Left colon (tissue), 2 donors: ENCODE results near the gene DCAF5. TPM values are rescaled to one million over a fixed set of nuclear protein-coding genes. Genes with fewer than 3 reads are reported as not detected.

Experiments used
- ATAC-seq: fragments of 200-7000 bp; cut with Tn5 transposase; one replicate; pipeline ENCODE4 v1.9.1; 2020; ENCODE audit warnings: mild to moderate bottlenecking, moderate library complexity
- DNase-seq, 2 donors: peaks; one replicate each; pipeline ENCODE4 v3.0.0-alpha.2; 2020
- intact Hi-C, 2 donors: fragments of 100-400 bp; cut with DNase I in 1 of 2; cut with micrococcal nuclease in 1 of 2; formaldehyde crosslinking; loops; one replicate each; pipeline versions ENCODE4 v1.11.2 to v1.14.0; 2022; cut with DNase I, micrococcal nuclease
- total RNA-seq, 2 donors: library from RNA; stranded (reverse); fragmentation: NEBNext Ultra II Directional; extraction: Animal tissue kit (Norgen Biotek cat#: 25700); gene quantifications; one replicate each; pipeline ENCODE4 v1.2.1, GENCODE V29; 2021
- donor health status: DM: no; HTN: no; CAD: no.
- donor health status: DM: yes; HTN: yes; CAD: no.

The DCAF5 gene
- total RNA-seq, 2 donors from 2014 or later = 38.6 to 42.3 TPM

DNA sequence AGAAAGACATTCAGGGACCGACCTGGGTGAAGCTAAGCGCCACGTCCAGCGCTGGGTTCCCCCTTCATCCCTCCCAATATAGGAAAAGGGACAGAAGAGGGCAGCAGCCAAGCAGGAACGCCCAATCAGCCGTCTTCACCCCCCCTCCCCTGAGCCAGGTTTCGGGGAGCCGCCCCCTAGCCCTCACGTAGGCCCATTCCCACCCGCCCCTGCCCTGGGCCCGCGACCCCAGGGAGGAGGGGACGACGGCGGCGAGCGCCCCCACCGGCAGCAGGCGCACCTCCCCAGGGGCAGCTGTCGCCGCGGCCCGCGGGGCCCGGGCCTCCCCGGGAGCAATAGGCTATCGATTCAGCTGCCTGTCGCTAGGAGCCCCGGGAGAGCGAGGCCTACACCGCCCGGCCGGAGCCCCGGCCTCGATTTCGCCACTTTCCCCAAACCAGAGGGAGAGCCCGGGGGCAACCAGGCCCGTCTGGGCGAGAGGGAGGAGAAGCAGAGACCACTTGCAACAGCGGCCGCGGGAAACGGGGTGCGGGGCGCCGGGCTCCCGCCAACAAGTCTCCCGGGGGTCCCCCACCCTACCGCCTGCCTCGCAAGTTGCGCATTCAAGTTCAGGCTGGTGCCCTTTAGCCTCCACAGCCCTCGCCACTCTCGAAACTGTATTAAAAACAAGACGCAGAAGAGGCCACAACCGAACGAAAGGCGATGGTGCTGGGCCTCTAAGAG, 1.3 kb downstream of the DCAF5 start:
- intact Hi-C loops = no loop called here
- peak; percentile 74 for ATAC-seq
- peak; percentile 77 to 79 for DNase-seq

DNA sequence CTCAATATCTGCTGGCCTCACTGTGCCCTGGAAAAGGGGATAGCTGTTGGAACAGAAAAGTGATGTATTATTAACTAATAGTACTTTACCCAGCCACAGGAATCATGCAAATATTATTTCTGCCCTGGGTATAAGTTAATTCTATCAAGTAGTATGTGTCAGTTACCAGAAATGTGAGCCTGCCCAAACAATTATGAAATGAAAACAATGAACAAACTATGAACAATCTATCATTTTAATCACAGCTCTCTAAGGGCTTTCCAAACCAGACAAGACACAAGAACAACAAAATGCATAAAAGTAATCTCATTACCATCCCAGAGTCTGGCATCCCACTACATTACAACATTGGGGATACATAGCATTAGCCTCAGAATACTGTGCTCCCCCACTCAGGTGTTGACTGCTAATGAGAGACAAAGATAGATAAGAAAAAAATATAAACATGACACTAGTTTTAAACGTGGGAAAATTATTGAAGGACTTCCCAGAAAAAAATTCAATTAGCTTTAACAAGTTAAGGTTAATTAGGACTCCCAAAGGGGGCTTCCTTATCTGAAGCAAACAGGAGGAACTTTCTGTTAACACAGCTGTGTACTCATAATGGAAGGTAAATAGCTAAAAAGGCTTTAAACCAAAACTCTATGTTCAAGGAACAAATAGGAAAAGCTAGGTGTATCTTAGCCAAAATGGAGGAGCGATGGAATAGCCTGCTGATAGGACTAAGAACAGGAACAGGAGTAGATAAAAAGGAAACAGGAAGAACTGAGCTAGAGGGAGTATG, 3.3 kb downstream of the DCAF5 start:
- intact Hi-C loops = no loop called here
- ATAC-seq = no peak

DNA sequence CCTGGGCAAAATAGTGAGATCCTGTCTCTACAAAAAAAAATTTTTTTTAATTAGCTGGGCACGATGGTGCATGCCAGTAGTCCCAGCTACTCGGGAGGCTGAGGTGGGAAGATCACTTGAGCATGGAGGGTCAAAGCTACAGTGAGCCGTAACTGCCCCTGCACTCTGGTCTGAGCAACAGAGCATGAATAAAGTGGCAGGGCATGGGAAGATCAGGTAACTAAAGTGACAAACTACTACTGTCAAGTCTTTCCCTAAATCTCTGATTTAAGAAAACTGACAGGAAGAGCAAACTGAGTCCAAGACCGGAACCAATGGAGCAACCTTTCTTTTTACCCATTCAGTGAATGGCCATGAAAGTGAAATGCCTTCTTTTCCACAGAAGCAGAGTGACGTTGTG, 10.8 kb downstream of the DCAF5 start:
- intact Hi-C loops = no loop called here
- DNase-seq (no peak), ATAC-seq (no peak)

More for the DNA sequence above, 3.3 kb downstream of the DCAF5 start:
- DNase-seq = no peak

DNA sequence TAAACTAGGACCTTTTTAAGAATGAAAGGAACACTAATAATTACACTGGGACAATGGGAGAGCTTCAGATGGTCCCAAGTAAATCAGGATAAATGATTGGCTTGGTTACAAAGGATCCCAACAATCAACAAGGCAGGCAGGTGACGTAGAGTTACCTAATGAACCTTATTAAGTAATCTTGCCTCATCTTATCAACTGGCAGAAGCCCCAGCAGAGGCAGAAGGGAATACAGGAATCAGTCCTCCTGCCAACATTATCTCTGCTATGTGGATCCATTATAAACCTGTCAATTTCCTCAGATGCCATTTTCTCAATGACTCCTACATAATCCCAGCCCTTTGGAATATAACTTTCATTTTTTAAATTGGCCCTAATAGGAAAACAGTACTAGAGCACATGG, 11.4 kb downstream of the DCAF5 start:
- no peak for ATAC-seq
- intact Hi-C loops = no loop called here

DNA sequence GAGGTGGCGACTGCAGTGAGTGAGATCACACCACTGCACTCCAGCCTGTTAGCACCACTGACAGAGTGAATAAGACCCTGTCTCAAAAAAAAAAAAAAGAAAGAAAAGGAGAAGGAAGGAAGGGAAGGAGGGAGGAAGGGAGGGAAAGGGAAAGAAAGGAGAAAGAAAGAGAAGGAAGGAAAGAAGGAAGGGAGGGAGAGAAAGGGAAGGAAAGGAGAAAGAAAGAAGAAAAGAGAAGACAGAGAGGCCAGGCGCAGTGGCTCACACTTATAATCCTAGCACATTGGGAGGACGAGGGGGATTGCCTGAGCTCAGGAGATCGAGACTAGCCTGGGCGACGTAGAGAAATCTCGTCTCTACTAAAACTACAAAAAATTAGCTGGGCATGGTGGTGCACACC, 13.2 kb downstream of the DCAF5 start:
- DNase-seq (no peak), ATAC-seq (no peak)
- intact Hi-C loops = no loop called here

More for the DNA sequence above, 11.4 kb downstream of the DCAF5 start:
- DNase-seq = no peak

DNA sequence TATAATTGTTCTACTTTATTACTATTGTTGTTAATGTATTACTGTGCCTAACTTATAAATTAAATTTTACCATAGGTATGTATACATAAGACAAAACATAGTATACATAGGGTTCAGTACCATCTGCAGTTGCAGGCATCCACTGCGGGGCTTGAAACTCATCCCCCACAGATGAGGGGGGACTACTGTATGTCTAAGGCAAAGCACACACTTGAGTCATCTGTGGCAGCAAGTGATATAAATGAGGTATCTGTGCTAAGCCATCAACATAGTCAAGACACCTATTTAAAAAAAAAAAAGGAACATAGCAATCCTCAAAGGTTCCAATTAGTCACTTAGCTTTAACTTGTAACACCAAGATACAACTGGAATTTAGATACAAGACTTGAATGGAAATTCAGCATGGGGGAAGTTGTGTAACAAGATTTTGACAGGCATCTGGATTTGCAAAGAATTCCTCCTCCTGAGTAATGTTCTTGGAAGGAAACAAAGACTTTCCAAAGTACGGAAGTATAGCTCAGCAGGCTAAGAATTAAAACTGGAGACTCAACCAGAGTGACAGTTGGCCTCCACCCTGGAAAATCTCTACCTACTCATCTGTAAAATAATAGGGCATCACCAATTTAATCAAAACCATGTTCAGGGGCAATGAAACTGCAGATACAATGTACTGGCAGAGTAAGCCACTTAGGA, 14.9 kb downstream of the DCAF5 start:
- intact Hi-C loops = no loop called here
- ATAC-seq (no peak), DNase-seq (no peak)

DNA sequence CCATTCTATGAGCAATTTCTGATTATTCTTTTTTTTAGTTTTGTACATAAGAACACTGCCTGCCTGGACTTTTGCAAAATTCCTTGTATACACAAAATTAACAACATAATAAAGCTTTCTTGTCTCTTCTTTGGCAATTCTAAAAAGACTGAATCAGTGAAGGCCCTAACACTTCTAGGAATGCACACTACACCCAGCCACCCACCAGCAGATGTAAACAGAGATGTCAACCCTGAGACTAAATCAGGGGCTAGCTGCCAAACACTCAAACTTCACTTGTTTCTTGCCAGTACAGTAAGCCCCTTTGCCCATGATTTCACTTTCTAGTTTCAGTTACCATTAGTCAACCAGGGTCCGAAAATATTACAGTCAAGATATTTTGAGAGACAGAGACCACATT, 15.5 kb downstream of the DCAF5 start:
- intact Hi-C loops = no loop called here
- DNase-seq = no peak
- ATAC-seq = no peak

DNA sequence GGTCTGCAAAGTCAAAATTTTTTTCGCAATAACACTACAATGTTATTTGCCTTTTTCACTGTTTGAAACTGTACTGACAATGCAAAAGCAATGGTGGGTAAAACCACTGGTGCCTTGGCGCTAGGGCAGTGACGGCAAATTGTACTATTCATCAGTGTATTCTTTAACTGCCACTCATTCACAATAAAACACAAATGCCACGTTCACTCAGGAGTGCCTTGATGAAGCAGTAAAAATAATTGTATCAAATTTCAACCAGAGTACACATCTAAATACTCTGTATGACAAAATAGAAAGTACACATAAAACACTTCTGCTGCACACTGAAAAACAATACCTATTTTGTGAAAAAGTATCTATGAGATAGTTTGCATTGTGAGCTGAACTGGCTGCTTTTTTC, 17.8 kb downstream of the DCAF5 start:
- intact Hi-C loops = no loop called here
- DNase-seq = no peak
- ATAC-seq = no peak

DNA sequence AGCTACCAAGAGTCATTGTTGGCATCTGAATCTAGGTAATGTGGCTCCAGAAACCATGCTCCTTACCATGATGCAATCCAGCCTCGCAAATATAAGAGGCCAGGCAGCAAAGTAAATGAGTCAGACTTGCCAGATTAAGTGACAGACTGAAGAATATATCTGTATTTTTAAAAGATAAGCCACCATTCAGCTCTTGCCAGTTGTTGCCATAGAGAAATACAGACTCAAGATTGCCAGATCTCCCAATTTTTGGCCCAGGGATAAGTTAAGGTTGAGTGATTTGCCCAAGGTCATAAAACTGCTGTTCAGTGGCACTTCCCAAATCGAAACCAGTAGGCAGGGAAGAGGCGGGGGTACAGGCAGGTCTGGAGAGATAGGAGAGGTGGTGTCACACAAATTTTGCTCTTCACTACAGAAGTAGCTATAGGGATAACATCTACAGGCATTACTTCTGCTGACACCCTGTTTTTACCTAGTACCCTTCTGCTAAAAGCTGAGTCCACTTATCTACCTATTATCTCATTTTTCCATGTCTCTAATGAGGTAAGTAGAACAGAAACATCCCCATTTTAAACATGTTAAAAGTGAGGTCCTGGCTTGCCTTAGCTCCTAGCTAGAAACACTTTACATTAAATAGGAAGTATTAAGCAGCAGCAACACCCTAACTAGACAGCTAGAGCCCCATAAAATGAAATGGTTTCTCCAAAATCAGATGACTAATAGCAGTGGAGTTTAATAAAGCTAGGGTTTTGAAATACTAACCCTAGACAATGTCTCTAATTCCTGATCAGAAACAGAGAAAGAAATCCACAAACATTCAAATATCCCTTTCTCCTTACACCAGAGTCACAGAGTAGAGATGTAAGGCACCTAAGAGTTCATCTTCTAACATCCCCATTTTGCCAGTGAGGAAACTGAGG, 19.5 kb downstream of the DCAF5 start:
- DNase-seq (no peak), ATAC-seq (no peak)
- intact Hi-C loops = no loop called here

DNA sequence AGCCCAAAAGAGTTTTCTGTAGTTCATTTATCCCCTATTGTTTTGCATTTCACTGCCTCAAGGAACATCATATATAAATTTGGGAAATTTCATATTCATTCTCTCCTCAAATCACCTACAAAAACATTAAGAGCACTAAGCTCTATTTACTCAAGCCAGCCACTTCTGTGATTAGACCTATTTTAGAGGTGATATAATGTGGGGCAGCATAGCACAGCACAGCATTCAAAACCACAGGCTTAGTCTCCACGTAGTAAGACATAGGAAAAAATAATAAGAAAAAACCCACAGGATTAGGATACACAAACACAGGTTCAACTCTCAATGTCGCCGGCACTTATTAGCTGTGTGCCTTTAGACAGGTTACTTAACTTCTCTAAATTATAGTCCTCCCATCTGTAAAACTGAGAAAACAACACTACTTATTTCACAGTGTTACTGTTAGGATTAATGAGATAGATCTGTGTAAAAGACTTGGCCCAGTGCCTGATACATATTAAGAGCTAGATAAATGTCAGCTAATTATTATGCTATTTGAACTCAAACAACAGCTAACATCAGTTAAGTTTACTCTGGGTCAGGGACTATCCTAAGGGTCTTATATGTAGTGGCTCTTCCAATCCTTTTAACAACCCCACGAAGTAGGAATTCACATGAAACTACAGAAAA, 20.3 kb downstream of the DCAF5 start:
- DNase-seq (no peak), ATAC-seq (no peak)
- intact Hi-C loops = no loop called here

DNA sequence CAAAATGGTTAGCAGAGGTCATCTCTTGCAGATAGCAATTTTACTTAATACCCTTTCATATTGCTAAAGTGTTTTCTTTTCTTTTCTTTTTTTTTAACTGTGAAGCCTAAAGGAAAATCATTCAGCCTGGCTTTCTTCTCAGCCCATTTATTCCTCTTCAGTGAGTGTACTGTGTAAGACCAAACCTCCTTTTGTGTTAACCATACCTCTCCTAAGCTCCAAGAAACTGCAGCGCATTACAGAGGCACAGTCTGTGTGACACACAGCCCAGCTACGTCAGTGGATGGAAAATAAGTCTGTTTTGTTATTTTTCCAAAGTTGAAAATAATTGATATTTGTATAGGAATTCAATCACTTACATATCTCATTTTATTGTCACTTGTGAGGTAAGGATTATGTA, 21.7 kb downstream of the DCAF5 start:
- ATAC-seq = no peak
- intact Hi-C loops = no loop called here

DNA sequence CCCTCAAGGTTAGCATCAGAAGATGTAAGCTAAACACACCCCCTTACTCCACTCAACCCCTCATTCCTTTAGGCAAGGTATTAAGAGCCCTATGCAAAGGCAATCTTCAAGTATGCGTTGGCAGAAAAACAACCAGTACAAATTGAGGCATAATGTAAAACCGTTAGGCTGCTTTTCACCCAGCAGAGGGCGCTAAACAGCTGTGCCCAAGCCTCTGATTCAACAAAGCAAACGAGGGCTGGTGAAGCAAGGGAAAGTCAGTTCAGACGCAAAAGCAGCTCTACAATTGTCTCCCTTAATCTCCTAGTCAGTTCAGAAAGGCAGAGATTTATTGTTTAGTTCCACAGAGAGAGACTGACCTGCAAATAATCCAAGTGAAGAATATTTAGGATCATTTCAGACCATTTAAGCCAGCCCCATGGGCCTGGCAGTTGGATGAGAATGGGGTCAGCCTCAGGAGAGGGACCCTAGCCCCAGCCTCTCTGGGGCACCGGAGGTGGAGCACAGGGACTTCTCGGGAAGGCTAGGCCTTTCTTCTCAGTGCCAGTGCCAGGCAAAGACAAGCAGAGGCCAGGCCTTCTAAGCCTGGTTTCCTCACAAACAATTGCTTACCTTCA, 23.5 kb downstream of the DCAF5 start:
- peak; percentile 89 for ATAC-seq
- intact Hi-C loops = no loop called here

More for the DNA sequence above, 21.7 kb downstream of the DCAF5 start:
- no peak for DNase-seq

DNA sequence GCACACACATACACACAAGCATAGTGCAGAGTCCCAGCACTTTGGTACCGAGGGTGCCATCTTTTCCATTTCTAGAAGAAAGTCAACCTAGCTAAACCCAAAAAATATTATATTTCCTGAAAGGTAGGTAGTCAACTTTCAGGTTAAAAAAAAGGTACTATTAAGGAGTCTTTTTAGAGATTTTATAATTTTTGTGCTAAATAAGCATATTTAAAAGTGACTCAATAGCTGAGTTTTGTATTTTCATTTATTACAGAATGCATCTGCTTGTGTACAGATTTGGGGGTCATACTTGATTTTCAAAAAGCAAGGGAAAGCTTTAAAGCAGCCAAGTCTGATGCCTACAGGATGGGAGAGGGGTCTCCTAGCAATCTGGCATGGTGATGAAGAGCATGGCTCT, 34.6 kb downstream of the DCAF5 start:
- intact Hi-C loops = no loop called here
- ATAC-seq = no peak
- DNase-seq = no peak

More for the DNA sequence above, 23.5 kb downstream of the DCAF5 start:
- peak; percentile 56 to 72 for DNase-seq

DNA sequence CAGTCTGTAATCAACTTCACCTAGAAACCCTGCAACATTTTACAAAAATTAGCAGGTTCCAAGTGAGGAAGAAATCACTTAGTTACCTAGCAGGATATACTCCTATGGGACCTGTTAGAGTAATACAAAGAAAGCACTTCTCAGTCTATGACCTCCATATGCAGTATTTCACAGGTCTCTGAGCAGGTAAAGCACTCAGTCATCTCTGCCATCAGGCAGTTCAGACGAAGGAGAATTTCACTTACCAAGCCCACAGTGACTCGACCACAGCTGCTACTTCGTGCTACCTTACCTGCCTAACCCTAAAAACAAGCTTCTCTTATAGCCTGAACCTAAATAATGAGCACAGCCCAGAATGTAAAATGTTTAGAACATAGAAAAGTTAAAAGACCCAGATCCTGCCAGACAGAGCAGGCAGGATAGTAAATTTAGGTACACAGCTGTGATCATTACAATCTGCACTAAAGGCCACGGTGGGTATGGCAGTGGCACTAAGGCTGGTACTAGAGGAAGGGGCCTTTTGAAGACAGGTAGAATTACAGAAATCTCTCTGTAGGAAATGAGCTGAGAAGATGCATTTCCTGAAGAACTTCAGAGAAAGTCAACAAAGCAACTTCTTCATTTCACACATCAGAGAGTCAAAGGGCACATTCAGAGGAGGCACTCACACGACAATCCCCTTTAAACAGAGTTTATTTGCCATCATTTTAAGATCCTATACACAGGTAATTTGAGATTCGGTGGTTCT, 35.7 kb downstream of the DCAF5 start:
- intact Hi-C loops = no loop called here
- DNase-seq = no peak

DNA sequence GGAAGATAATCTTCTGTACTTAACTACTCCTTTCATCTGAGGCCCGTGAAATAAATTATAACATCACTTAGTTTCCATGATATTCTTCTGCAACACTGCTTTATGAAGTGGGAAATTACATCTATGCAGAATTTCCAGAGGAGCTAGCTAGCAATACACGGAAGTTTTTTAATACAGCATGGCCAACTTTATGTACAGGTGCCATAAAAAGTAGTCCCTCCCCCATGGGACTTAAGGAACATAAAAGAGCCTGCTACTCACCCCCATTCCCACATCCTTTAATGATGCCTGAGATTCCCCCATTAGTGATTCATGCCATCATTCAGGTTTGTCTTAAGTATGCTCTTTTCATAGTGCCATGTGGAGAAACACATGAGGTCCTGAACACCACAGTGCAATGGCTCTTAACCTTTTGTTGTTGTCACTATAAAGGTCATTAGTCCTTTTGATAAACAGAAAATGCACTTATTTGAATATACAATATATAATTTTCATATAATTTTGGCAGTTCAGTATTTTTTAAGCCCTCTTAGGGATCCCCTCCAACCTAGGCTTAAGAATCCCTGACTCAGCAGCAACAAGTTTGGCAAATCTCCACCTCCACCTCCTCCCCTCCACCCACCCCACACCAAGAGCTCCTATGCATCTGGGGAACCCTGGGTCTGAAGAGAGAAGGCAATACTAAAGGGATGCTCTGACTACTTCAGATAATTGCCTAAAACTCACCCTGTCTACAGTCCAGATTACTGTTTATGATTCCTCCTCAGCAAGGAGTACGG, 37.3 kb downstream of the DCAF5 start:
- intact Hi-C loops = no loop called here
- no peak for DNase-seq
- ATAC-seq = peak; percentile 83

More for the DNA sequence above, 35.7 kb downstream of the DCAF5 start:
- ATAC-seq = no peak

DNA sequence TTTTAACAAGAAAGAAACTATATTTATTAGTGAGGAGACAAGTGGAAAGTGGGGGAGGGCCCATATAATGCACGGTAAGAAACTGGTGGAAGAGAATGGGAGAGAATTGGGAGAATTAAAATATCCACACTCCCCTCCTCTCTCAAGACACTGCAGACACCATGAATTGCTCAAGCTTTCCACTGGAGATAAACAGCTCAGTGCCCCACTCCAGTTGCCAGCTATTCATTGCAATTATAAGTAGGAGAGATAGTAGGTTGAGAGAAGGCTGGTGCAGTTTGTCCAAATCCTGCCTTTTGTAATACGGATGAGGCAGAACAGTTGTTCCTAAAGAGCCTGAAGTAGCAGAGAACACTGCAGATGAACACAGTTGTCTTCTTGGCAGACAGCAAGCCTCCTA, 38.2 kb downstream of the DCAF5 start:
- ATAC-seq = no peak
- no peak for DNase-seq
- intact Hi-C loops = no loop called here
